ENCODE results near the gene NCBP3.
"Not testable (repeated sequence)": the region's sequence is repeated elsewhere in the genome, so short reads cannot be mapped to it uniquely, and the experiment has no call there.

Gene NCBP3

DNA sequence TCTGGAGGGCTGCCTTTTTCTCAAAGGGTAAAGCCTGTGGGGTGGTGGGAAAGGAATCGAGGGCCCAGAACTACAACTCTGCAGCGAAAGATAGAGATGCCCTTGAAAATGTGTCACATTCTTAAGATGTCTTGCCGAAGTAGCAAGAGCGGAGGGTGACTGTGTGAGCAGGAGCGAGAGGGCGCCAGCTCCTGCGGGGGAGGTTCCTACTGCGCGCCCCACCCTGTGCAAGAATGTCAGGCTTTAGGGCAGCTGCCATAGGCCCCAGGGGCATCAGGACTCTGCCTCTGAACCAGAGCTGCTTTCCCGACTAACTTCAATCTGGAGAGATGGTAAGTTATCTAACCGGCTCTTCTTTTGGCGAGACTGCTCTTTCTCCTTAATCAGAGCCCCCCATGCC lies 33.3 kb downstream of the NCBP3 start:
- DNase-seq (ENCODE audit: low read depth in 2 of 2) = no peak

DNA sequence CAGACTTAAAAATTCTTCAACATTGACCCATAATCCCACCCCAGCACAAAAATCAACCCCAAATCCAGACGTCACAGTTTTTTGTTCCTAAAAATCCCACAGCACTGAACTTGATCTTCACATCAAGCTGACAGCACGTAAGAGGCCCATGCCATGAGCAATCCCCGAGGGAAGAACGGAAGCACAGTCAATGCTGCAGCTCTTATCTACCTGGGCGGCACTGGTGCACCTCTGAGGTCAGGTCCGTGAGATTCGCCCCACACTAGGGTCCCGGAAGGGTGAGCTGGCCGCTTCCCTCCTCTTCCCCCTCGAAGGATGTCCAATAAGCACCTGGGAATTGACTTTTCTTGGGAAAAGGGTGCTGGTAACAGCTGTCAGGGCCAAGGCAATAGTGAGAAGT lies 33.8 kb downstream of the NCBP3 start:
- DNase-seq (ENCODE audit: low read depth in 2 of 2) = no peak

DNA sequence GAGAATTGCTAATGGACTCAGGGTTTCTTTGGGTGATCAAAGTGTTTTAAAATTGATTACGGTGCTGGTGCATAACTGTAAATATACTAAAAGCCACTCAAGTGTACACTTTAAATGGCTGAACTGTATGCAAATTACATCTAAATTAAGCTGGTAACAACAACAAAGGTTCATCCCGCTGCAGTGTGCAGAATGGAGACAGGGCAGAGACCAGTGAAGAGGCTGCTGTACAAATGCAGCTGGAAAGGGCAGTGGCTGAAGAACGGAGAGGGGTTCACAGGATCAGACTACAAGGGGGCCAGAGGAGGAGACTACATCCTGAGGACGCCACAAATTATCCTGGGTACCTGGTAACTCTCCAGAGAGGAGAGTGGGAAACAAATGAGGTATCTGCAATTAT lies 36.0 kb downstream of the NCBP3 start:
- DNase-seq (ENCODE audit: low read depth in 2 of 2) = no peak

DNA sequence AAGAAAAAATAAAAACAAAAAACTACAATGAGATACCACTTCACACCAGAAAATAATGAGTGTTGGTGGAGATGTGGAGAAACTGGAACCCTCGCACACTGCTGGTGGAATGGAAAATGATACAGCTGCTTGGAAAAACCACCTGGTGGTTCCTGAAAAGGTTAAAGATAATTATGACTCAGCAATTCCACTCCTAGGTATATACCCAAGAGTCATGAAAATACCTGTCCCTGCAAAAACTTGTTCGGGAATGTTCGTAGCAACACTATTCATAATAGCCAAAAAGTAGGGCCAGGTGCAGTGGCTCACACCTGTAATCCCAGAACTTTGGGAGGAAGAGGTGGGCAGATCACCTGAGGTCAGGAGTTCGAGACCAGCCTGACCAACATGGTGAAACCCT lies 36.9 kb downstream of the NCBP3 start:
- DNase-seq (ENCODE audit: low read depth in 2 of 2) = no peak

DNA sequence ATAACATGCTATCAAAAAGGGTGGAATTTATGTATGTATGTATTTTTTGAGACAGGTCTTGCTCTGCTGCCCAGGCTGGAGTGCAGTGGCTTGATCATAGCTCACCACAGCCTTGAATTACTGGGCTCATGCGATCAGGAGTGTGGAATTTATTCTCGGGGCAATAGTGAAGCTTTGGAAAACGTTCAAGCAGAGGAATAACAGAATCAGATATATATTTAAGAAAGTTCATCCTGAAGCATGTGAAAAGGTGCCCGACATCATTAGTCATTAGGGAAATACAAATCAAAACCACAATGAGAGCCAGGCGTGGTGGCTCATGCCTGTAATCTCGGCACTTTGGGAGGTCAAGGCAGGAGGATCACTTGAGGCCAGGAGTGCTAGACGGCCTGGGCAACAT lies 37.3 kb downstream of the NCBP3 start:
- DNase-seq (ENCODE audit: low read depth in 2 of 2) = no peak

DNA sequence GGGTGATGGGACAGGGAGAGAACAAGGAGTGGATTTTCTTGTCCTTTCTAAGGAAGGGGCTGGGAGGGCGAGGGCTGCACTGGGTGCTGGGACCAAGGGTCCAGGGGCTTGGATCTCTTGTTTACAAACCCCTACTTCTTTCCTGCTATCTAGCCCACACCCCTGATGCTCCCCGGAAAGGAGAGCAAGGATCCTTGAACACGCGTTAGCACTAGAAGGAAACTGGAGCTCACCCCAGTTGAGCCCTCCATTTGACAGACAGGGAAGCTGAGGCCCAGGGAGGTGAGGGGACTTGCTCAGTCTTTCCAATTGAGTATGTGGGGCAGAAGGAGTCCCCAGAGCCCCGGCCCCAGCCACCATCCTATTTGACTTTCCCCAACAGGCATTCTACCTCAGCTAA lies 40.5 kb downstream of the NCBP3 start:
- no peak for DNase-seq (ENCODE audit: low read depth in 2 of 2)

DNA sequence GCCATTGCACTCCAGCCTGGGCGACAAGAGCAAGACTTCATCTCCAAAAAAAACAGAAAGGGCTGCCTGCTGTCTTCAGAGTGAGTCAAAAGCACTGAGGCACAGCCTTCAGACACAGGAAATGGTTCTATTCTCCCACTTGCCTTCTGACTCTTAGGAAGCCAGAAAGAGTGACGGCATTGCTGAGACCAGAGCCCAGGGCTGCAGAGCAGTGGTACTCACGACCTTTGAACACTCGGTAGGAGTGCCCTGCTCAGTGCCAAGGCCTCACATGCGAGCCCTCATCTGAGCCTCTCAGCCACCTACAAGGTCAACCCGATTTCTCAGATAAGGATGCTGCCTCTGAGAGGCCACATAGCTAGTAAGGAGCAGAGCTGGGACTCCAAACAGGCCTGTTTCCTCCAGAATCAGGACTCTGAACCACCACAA lies 41.5 kb downstream of the NCBP3 start:
- DNase-seq (ENCODE audit: low read depth in 2 of 2) = no peak

DNA sequence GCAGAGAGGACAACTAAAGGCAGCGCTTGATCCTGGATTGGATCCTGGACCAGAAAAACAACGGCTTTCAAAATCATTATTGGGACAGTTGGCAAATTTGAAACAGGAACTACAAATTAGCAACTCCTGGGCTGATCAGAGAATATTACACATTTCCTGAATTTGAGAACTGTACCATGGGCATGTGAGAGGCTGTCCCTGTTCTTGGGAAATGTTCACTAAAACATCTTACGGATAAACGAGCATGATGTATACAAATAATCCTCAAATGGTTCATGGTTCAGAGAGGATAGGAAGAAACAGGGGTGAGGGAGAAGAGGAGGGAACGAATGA lies 42.8 kb downstream of the NCBP3 start:
- DNase-seq (ENCODE audit: low read depth in 2 of 2) = no peak

DNA sequence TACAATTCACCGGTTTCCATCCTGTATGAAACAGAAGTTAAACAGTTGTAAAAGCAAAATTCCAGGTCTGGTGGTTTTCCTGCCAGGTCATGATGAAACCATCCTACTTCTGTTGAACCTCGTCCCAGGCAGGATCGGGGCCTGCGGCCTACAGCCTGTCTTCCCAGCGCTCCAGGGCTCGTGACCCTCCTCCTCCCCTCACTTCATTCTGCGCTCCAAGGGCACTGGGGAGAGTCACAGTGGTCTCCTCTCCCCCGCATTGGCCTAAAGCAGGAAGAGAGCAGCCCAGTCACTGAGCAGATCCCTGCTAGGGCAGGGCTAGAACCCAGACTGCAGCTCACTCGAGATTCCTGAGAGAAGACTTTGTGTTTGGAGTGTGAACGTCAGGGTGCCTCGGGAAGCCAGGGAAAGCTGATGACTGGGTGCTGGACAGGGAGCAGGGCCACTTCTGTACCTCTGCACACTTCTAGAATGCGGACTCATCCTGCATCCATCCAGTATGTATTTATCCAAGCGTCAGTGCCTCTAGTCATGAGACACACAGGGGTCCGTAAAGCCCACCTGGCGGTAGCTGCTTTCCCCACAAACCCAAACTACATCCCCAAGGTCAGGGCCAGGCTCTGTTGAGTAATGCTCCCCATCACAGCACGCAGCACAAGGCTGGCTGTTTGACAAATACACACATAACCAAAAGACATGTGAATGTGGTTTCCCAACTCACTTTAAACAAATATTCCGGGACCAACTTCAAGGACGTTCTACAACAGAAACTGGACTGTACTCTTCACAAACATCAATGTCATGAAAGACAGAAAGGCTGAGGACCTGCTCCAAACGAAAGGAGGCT lies 43.4 kb downstream of the NCBP3 start:
- no peak for DNase-seq (ENCODE audit: low read depth in 2 of 2)

DNA sequence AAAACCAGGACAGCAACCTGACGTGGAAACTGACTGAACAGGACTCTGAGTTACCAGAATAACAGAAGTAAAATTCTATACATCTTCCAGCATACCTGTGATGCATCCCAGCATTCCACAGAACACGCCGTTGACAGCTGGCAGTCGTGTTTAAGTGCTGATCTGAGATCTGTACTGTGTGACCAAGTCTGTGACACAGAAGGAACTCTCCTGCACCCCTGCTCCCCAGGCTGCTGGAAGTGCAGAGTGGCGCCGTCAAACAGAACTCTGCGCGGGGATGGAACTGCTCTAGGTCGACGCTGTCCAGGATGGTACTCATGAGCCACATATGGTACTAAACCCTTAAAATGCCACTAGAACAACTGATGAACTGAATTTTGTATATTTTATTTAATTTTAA lies 44.3 kb downstream of the NCBP3 start:
- DNase-seq (ENCODE audit: low read depth in 2 of 2) = no peak

DNA sequence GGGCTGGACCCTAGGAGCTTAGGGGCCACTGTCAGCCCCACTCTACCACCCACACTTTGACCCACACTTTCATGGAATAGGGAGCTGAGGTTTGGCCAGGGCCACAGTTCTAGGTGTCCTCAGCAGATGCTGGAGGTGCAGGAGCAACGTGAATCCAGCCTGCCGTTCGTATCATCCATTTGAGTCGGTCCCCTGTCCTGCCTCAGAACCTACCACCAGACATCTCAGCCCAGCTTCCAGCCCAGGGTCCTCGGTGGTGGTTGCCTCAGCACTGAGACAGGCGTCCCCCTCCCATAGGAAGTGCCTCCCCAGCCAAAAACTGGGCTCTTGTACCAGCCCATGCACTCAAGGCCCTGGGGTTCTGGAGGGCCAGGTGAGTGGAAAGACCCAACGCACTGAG lies 44.7 kb downstream of the NCBP3 start:
- no peak for DNase-seq (ENCODE audit: low read depth in 2 of 2)

DNA sequence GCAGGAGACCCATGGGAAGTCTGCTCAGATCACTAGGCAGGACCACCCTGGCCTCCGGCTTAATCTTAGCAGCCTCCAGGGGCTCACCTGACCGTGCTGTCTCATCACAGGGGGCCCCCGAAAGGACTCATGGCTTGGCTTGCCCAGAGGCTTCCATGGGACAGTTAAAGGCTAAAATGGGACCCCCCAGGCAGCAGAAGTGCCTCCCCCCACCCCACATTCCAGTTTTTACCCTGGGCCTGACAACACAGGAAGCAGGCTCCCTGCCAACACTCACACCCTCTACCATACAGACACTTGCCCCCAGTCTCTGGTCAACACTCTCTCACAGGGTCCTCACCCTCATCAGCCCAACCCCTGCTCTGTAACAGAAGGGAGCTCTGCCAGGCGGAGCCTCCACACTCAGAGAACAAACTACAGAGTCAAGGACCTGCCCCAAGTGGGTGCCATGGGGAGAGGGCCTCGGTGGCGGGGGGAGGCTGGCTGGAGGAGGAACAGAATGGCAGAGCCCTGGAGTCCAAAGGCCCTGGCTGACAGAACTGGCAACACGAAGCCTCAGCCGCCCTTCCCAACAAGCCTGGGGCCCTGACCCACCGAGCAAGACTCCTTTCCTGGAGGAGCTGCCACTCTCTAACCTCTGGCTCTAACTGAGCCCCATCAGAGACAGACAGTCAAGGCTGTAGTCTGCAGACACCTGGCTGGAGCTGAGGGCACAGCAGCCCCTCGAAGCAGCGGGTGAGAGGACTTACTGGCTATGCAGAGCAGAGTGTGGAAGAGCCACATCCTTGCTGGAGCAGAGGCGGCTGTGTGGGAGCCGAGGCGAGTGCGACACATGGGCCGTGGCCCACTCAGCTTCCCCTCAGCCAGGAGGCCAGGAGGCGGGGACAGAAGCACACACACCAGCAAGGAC lies 45.4 kb downstream of the NCBP3 start, which contains the start of gene ITGAE:
ITGAE (minus strand) TSS at position 827 of the 910 bp plus-strand sequence; CDS start at position 783, 44 bp downstream.
- DNase-seq (ENCODE audit: low read depth in 2 of 2) = no peak

DNA sequence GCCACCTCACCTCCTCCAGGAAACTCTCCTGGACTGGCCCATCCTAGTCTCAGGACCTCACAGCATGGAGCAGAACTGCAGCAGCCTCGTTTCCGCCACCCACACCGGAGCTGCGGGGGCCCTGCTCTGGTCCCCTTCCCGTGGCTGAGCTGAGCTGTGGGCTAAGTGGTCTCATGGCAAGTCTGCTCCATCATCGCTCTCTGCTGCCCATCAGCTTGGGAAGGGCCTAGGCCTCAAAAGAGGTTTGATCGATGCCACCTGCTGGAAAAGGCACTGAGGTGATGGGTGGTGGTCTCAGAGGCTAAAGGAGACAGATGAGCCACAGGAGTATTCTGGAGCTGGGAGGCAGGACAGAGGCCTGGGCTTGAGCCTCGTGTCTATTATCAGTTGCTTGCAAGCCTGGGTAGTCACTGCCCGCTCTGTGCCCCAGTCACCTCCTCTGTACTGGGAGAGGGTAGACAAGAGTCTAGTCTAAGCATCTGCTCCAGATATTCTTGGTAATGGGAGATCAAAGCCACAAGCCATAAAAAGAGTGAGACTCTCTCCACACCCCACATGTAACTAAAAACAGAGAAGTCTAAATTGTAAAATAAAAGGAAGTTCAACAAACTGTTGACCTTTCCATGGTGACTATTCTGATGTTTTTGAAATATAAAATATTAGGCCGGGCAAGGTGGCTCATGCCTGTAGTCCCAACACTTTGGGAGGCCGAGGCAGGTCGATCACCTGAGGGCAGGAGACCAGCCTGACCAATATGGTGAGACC lies 46.7 kb downstream of the NCBP3 start:
- no peak for DNase-seq (ENCODE audit: low read depth in 2 of 2)

DNA sequence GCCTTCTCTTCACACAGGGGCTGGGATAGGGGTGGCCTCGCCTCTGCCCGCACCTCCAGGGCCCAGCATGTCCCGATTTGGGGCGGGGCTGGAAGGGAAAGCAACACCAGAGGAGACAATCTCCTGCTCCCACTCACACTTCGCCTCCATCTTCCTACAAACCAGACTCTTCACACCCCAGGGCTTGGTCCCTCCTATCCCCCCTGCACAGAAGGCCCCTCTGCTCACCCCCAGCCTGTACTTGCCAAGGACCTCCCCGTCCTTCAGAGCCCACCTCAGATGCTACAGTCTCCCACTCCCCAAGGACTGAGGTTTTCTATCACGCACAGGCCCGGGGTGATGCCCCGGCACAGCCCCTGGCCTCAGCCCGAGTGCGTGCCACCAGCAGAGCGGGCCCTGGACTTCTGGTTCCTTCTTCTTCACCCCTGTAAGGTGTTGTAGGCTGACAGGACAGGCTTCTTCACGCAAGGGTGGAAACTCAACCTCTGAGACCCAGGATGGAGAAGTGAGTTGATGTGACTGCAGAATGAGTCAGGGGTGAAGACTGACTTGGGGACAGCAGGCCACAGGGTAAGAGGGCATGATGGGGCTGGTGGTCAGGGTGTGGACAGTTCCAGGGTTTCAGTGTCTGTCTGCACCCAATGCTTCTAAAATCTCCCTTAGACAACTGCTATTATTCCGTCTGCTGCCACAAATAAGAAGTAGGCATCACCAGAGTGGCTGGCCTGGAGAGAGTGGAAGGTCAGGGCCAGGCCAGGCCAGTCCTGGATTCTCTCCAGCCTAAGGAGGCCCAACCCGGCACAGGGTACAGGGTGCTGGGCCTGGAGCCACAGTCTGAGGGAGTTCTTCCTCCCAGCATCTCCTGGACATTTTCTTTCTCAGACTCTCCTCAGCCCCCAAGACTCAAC lies 47.5 kb downstream of the NCBP3 start:
- no peak for DNase-seq (ENCODE audit: low read depth in 2 of 2)

DNA sequence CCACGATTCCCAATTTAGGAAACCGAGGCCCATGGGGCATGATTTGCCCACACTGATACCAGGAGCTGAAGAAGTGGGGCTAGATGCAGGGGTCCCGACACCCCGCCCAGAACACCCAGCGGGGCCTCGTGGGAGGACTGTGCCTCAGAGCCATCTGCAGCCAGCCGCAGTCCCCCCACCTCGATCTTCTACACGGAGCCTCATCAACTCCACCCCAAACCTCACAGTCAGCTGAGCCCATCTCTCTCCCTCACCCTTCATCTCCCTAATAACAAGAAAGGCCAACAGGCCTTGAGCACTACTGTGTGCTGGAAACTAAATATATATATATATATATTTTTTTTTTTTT lies 49.2 kb downstream of the NCBP3 start:
- no peak for DNase-seq (ENCODE audit: low read depth in 2 of 2)

DNA sequence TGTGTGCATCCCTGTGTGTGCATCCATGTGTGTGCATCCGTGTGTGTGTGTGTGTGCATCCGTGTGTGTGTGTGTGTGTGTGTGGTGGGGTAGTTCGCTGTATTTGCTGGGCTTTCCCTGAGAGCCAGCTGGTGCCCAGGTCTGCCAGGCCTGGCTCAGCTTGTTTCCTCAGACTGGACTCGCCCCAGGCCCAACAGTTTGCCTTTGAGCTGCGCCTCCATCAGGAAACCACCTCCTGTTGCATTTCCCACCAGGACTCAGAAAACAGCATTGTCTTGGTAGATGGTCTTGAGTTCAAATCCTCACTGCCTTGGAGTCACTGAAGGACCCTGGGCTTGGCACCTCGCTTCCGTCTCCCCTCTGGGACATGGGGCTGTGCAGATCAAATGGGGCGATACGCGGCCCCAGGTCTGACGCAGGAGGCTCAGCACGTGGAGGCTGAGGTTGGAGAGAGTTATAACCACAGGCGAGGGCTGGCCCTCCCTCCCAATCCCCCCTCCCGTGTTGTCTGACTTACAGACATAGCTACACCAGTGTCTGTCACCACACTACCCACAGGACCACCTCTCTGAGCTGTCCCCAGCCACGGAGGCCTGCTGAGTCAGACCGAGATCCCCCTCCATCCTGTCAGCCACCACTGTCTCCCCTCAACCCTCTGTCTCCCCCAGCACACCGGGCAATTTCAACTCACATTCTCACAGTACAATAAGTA lies 49.8 kb downstream of the NCBP3 start:
- peak in 1 of 2 donors; percentile 47 for DNase-seq (ENCODE audit: low read depth in 2 of 2)

DNA sequence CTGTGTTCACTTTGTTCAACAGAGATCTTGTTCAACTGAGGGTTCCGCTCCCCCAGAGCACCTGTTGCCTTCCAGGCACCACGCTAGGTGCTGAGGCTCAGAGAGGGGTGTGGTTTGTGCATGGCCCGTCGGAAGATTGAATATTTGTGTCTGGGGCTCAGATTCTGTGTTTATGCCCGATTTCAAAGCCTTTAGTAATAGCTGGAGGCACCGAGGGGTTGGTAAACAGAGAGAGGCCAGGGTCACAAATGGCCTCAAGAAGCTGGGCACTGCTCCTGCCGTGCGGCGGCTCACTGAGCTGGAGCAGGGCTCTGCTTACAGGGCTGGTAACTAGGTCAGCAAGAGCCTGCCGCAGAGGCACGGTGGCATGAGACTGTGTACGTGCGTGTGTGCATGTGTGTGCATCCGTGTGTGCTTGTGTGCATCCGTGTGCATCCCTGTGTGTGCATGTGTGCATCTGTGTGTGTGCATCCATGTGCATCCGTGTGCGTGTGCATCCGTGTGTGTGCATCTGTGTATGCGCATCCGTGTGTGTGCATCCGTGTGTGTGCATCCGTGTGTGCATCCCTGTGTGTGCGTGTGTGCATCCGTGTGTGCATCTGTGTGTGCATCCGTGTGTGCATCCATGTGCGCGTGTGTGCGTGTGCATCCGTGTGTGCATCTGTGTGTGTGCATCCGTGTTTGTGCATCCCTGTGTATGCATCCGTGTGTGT lies 50.5 kb downstream of the NCBP3 start:
- DNase-seq (ENCODE audit: low read depth in 2 of 2) = no peak

DNA sequence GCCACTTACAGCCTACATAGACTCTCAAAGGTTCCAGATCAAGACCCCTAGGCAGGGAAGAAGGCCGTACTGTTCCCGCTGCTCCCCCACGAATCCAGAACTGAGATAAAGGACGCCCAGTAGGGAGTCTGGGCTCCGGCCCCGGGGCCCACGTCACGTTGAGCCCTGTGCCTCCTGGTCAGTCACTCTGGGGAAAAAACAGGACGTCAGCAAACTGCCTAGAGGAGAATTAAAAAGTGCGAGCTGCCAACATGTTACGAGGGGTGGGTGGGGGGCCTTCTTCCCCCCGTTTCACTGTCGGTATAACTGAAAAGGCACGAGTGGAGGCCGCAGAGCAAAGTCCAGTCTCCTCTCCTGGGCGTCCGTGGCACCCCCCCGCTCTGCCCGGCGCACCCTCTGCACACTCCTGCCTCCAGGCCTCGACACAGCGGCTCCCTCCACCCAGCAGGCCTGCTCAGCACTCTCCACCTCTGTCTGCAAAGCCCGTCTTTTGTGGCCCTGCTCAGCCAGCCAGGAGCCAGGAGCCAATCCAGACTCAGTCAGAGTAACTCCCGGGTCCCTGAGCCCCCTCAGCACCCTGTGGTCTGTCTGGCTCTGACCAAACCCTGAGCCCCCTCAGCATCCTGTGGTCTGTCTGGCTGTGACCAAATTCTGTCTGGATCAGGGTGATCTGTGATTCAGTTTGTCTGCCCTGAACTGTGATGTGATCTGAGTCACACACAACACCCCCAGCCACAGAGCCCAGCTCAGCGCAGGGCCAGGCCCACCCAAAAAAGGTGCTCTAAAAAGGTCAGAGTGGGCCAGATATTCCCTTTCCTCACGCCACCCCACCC lies 51.3 kb downstream of the NCBP3 start:
- DNase-seq (ENCODE audit: low read depth in 2 of 2) = peak in 1 of 2 donors; percentile 18

DNA sequence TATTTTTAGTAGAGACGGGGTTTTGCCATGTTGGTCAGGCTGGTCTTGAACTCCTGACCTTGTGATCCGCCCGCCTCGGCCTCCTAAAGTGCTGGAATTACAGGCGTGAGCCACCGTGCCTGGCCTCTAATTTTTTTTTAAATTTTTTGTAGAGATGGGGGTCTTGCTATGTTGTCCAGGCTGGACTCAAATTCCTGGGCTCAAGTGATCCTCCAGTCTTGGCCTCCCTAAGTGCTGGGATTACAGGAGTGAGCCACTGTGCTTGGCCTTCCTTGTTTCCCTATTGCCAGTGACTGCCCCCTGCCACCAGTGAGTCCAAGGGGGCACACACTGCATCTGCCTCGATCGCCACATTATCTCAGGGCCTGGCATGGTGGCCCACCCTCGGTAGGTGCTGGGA lies 51.9 kb downstream of the NCBP3 start:
- not testable (repeated sequence) for DNase-seq (ENCODE audit: low read depth in 2 of 2)

All from stimulated activated CD4-positive, alpha-beta T cell treated with anti-CD3 and anti-CD28 coated beads, Interleukin-1b, Interleukin-23, amount 100 ng/mL, for 1 hour (primary cell).